Coronary artery (tissue), 2 donors: ENCODE measurements around the gene CDK6.
"Not testable (repeated sequence)": the region's sequence is repeated elsewhere in the genome, so short reads cannot be mapped to it uniquely, and the experiment has no call there.

ENCODE experiments used
- DNase-seq: peaks from one replicate; pipeline ENCODE4 v3.0.0-alpha.2; 2017; ENCODE audit warnings: low spot score
- H3K27ac ChIP-seq, 2 donors: fragments of 200-600 bp; sonication (generic); one replicate each; pipeline ENCODE4 v1.5.1; 2016 to 2019
- H3K4me3 ChIP-seq: fragments of 200-600 bp; sonication (generic); 2 replicates; pipeline ENCODE4 v1.5.1; 2016; ENCODE audit warnings: mild to moderate bottlenecking, moderate library complexity
- CTCF ChIP-seq: fragments of 200-600 bp; sonication (generic); IDR thresholded peaks from one replicate; pipeline ENCODE4 v1.5.1; 2019; ENCODE audit warnings: antibody characterized with exemption

Gene CDK6

GRCh38 chr7:92876836-92877235, 40.5 kb upstream of the CDK6 start:
- no peak overlapping the region for H3K4me3 ChIP-seq
- DNase-seq = no peak
- no peak for TF ChIP-seq CTCF
- no peak overlapping the region for H3K27ac ChIP-seq

GRCh38 chr7:92875719-92876118, 39.3 kb upstream of the CDK6 start:
- DNase-seq = no peak
- no peak for TF ChIP-seq CTCF
- Histone ChIP-seq H3K4me3 (no peak overlapping the region), H3K27ac (no peak overlapping the region)

GRCh38 chr7:92875173-92875572, 38.8 kb upstream of the CDK6 start:
- Histone ChIP-seq H3K4me3 (no peak overlapping the region), H3K27ac (no peak overlapping the region)
- no peak for TF ChIP-seq CTCF
- DNase-seq = no peak

- DNase-seq = no peak
- Histone ChIP-seq H3K4me3 (no peak overlapping the region), H3K27ac (no peak overlapping the region)
- no peak for TF ChIP-seq CTCF
Measured at GRCh38 chr7:92874567-92874966, 38.2 kb upstream of the CDK6 start.

GRCh38 chr7:92873776-92874175, 37.4 kb upstream of the CDK6 start:
- Histone ChIP-seq H3K4me3 (no peak overlapping the region), H3K27ac (no peak overlapping the region)
- TF ChIP-seq CTCF = no peak
- no peak for DNase-seq

- TF ChIP-seq CTCF = no peak
- Histone ChIP-seq H3K4me3 (no peak overlapping the region), H3K27ac (no peak overlapping the region)
- no peak for DNase-seq
Measured at GRCh38 chr7:92872701-92873100, 36.3 kb upstream of the CDK6 start.

- H3K4me3 ChIP-seq = no peak overlapping the region
- no peak for DNase-seq
- TF ChIP-seq CTCF = no peak
- H3K27ac ChIP-seq = no peak overlapping the region
Measured at GRCh38 chr7:92868683-92869293, 32.4 kb upstream of the CDK6 start.

- not testable (repeated sequence) for DNase-seq, H3K4me3 ChIP-seq, H3K27ac ChIP-seq
Measured at GRCh38 chr7:92864169-92864568, 27.8 kb upstream of the CDK6 start.
